Measurements from ENCODE around the gene GOLGA7B. TPM values are rescaled to one million over a fixed set of nuclear protein-coding genes. Genes with fewer than 3 reads are reported as not detected.

Gene GOLGA7B
- total RNA-seq, 2 experiments from 2014 or later, result 0.25 to 0.40 TPM

DNA sequence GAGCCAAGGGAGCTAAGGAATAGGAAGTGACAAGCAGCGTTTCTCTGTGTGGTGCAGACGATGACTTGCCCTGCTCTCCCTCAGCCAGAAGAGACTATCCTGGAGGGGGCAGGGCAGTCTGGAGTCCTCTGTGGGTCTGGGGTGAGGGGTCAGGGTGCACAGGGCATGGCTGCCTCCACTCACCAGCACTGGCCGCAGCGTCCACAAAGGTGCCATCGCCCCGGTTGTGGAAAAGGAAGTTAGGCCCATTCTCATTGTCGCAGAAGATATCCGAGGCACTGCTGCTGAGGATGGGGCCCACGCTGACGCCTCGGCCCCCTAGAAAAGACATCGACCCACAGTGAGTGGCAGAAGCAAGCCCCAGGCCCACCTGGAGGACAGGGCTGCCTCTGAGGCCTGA is 58.2 kb downstream of the GOLGA7B start:
- POLR2A ChIA-PET, result no interaction called here
- CTCF ChIA-PET, result no interaction called here

DNA sequence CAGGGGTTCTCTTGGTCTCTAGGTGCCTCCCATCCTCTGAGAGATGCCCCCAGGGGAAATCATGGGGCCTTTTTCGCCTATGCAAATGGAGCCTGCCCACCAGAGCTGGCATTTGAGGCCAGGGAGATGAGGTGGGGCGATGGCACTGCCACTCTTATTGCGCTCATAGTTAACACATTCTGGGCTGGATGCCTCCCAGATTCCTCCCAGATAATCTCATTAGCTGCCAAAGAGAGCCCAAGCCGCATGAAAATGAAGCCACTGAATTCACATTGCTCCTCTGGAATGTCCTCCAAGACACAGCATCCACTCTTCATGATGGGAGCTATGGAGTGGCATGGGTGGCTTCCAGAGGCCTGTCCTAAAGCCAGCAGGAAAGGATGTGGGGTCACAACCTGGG is 61.0 kb downstream of the GOLGA7B start:
- CTCF ChIA-PET, result no interaction called here
- POLR2A ChIA-PET, result no interaction called here

DNA sequence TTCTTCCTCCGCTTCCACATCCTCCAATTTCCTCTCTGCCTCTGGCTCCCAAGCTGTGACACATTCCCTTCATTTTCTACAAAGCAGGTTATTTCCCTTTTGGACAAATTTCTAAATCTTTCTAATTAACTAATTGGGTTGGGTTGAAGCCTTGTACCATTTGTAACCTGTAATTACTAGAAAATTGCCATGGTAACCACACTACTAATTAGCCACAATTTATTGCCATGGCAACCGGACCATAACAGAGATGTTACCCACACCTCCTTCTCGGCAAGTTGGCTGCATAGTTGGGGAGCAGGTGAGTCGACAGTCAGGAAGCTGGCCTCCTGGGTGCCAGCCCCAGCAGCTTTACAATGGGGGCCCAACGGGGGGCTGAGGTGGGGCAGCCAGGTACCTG is 61.6 kb downstream of the GOLGA7B start:
- ChIA-PET POLR2A (no interaction called here), CTCF (no interaction called here)

DNA sequence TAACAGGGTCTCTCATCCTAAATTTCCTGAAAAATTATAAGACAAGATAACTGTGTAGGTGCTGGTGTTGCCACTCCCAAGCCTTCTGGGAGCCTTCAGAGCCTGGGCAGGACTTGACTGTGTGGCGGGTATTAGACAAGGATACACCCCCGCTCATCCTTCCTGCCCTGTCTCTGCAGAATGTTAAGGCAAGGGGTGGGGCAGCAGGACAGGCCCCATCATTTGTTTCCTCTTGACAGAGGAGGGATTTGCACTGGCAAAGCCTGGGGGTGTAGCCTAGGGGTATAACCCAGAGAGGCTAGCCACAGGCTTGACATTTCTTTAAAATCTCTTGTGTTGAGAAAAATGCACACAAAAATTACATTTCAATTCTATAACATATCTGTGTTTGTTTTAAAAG is 63.5 kb downstream of the GOLGA7B start:
- POLR2A ChIA-PET, result no interaction called here
- CTCF ChIA-PET, result interaction anchor here (2.8 kb wide), 1 partner anchor 128 kb away, joined by 51 read pairs; no protein-coding TSS in a partner anchor

DNA sequence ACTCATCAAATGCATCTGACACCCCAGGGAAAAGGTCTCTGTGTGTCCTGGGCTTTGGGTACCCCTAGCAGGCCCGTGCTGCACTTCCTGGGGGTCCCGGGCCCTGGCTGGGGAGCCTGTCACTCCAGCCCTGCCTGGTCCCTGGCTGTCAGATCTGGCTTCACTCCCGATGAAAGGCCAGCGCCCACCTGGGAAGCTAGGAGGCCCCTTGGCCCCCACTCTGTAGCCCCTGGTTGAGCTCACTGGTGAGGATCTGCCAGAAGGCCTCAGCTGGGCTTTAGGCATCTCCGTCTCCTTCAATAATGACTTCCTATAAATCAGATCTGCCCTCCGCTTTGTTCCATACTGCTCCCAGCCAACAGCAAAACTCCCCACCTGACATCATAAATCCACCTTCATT is 64.0 kb downstream of the GOLGA7B start:
- ChIA-PET CTCF (interaction anchor here (2.4 to 2.8 kb wide), 2 partner anchors 11 to 127 kb away, joined by 7 to 51 read pairs; no protein-coding TSS in a partner anchor), POLR2A (no interaction called here)

DNA sequence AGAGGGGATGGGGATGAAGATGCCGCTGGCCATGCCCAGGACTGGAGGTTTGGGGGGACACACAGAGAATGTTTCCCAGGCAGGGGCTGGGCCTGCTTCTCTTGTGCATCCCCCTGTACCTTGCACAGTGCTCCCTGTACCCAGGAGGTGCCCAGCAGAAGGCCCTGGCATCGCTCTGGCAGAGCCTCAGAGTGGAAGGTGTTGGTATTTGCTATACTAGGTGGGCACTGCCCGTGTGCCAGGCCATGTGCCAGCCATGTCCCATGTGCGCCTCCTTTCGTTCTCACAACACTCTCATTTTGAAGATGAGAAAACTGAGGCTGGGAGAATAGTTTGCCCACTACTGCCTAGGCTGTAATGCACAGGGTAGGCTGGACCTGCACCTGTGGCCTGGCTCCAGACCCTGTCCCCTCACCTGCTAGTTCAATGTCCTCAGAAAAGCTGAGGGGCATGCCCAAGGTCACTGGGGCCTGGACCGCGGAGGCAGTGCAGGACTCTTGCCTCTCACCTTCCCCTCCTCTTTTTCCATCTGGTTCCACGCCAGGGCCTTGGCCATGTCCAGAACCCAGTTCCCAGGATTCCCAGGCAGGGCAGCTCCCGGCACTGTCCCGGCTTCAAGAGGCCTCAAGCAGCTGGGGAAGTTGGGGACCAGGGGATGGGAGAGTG is 64.7 kb downstream of the GOLGA7B start:
- ChIA-PET POLR2A (no interaction called here), CTCF (interaction anchor here (1.0 to 2.8 kb wide), 10 partner anchors 10 to 395 kb away, joined by 3 to 51 read pairs (median 6); partner anchors contain the start of gene CRTAC1)

DNA sequence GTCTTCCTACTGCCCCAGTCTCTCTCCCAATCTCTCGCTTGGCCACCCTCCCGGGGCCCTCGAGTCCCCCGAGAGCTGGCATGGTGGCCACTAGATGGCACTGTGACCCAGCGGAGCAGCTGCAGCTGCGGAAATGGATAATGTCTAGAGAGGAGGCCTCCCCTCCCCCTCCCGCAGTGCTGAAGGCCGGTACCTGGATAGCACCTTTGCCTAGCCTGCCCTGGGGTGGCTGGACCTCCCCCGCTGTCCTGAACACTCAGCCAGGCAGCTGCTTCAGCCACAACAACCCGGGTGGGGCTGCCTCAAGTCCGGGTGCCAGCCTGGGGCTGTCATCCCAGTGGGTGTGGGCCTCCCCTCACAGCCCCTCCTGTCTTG is 65.2 kb downstream of the GOLGA7B start:
- CTCF ChIA-PET, result interaction anchor here (1.0 to 2.8 kb wide), 12 partner anchors 10 to 395 kb away, joined by 3 to 51 read pairs (median 4); partner anchors contain the start of genes CRTAC1 and ZFYVE27
- POLR2A ChIA-PET, result no interaction called here

DNA sequence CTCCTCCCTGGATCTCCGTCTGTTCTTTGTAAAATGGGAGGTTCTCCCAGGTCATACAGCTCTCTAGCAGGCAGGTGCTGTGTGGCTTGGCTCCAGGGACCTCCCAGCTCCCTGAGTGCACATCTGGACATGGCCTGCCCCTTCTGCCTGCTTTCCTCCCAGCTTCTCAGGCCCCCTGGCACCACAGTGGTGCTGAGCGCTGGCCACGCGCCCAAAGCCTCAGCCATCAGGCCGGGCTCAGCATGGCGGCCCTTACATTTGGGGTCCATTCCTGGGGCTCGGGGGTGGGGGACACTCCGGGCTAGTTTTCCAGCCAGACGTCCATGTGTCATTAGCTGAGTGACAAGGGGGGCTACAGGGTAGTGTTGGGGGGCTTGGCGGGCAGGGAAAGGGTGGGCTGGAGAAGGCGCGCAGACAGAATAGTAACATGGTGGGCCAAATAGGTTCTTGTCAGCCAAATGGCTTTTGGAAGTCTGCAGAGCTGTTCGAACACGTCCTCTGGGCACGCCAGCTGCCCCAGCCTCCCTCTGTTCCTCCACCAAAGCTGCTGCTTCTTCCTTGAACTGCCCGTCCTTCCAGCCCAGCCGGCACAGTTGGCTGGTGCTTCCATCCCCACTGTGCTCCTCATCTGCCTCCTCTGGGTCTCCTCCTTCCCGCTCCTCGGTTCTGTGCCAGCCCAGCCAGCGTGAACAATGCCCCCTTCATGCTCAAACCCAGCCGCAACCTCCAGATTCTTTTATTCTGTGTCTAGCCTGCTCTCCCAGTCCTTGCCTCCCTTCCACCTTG is 65.9 kb downstream of the GOLGA7B start:
- POLR2A ChIA-PET, result no interaction called here
- CTCF ChIA-PET, result interaction anchor here (0.6 to 2.8 kb wide), 12 partner anchors 9 to 394 kb away, joined by 3 to 51 read pairs (median 4); partner anchors contain the start of genes CRTAC1 and ZFYVE27

DNA sequence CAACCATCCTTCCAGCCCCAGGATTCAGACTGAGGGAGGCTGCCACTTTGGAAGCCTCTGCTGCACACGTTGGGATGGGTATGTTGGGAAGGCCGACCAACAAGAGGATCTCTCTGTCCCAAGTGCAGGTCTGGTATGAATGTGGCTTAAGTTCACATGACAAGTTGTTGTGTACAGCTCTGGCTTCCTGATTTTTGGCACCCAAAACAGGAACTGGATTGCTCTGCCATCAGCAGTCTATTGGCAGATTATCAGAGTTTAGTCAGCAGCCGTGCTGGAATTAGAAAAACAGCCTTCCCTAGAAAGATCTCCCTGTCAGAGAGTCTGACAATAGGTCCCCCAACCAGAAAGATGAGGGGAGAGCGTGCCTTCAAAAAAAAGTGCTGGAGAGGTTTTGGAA is 66.9 kb downstream of the GOLGA7B start:
- CTCF ChIA-PET, result interaction anchor here (1.6 kb wide), 1 partner anchor 180 kb away, joined by 3 read pairs; the partner anchor contains the start of gene ZFYVE27
- POLR2A ChIA-PET, result no interaction called here

DNA sequence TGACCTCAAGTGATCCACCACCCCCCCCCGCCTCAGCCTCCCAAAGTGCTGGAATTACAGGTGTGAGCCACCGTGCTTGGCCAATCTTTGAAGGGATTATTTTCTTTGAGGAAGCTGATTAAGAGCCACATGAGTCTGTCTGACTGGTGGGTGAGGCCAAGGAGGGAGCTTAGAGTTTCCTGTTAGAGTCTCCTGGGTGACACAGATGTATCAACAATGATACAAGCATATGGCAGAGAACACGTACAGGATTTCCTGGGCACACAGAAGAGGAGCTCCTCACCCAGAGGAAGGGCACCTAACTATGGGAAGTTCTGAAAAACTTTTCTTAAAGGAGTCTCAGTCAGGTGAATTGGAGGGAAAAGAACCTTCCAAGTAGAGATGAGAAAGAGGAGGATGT is 69.4 kb downstream of the GOLGA7B start:
- ChIA-PET POLR2A (no interaction called here), CTCF (interaction anchor here (0.6 kb wide), 1 partner anchor 405 kb away, joined by 3 read pairs; no protein-coding TSS in a partner anchor)

DNA sequence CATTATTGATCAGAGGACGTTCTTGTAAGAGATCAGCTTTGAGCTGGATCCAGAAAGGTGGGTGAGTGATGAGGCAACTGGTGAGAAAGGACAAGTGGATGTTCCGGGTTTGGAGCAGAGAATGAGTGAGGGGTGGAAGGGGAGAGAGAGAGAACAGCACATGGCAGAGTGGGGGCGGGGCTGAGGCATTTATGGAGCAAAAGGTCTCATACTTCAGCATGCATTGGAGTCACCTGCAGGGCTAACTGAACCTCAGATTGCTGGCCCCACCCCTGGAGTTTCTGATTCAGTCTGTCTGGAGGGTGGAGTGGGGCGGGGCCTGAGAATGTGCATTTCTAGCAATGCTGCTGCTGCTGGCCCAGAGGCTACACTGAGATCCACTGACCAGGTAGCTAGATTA is 71.2 kb downstream of the GOLGA7B start:
- ChIA-PET CTCF (no interaction called here), POLR2A (no interaction called here)

Other genes starting within 250 kb of the GOLGA7B start
- 1 to 10 TPM; 3.6 TPM for gene MORN4, start 216.3 kb upstream of the GOLGA7B start, total RNA-seq
- gene PI4K2A, start 209.2 kb upstream of the GOLGA7B start, total RNA-seq, result 10 to 100 TPM; 14.6 to 15.0 TPM
- gene AVPI1, start 162.6 kb upstream of the GOLGA7B start, total RNA-seq, result 1 to 10 TPM; 2.5 to 3.0 TPM
- 1 to 10 TPM; 3.9 to 4.6 TPM for gene MARVELD1, start 136.1 kb upstream of the GOLGA7B start, total RNA-seq
- gene ZFYVE27, start 112.7 kb upstream of the GOLGA7B start, total RNA-seq, result 10 to 100 TPM; 28.3 to 30.4 TPM
- under 1 TPM in 1 of 2 experiments, not detected in 1; 0.11 TPM for gene SFRP5, start 77.8 kb upstream of the GOLGA7B start, total RNA-seq
- not detected for gene CRTAC1, start 180.8 kb downstream of the GOLGA7B start, total RNA-seq